ENCODE measurements around the gene UBE2U.

DNA sequence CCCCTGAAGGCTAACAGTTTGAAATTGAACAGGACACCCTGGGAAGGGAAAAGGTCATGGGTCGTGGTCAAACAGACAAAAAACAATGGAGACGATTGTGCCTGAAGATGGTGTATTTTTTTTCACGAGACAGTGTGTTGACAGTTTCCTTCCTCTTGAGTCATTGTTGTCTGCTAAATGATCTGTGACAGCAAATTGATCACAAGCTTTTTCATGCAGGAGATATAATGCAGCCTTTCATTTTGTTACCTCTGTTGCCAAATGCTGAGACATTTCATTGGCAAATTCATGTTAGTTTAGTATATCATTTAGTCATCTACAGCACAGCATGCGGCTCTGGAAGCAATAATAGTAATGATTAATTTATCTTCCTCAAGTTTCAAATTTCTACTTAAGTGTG lies 27.7 kb downstream of the UBE2U start:
- TF ChIP-seq EZH2 (IDR thresholded peaks at IDR 0.05; ENCODE audit: insufficient read depth, poor library complexity, severe bottlenecking), result no peak
- no peak for TF ChIP-seq EZH2phosphoT487 (IDR thresholded peaks at IDR 0.05; ENCODE audit: insufficient read depth, low read depth)

Measured in GM23248 (cell line).